ENCODE data around the gene C6orf89.
A peak's percentile ranks its signal among the peaks of the same experiment; 100 is the strongest.

Gene C6orf89

DNA sequence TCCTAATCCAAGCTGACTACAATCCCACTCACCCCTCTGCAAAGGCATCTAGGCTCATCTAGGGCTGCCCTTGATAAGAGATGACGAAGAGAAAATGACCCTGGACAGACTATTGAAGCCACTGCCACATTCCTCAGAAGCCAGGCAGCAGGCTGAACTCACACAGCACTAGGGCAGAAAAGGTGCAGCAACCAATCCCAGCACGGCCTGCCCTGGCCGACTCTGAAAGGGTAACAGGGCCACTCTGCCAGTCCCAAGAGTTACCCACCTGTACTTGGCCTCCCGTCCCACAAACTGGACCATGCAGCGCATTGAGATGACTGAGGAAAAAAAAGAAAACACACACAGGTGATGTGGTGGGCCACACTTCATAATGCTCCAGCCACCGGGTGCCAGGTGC, 91.2 kb downstream of the C6orf89 start:
- H3K36me3 Mint-ChIP-seq (ENCODE audit: insufficient read depth): peaks cover 74% of the 10 kb centered on the region

DNA sequence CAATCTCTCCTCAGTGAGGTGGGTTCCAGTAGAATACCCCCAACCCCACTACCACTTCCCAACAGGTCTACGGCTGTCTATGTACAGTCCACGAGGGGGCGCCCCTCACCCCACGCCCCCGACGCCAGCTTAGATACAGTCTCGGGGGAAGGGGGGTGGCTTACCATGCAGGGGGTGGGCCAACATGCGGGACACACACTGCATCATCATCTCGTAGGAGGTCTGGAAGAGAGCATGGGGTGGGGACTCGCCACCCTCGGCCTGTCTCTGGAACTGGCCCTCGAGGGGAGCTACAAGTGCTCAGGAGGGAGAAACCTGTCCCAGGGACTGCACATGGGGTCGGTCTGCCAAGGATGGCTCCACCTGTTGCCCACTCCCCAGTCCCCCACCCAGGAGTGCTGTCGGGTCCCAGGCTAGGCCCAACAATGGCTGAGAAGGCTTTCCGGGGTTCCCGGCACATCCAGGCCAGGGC, 91.8 kb downstream of the C6orf89 start:
- Mint-ChIP-seq H3K36me3 (ENCODE audit: insufficient read depth) (peaks cover 71% of the 10 kb centered on the region), H3K27ac (ENCODE audit: low read depth) (no peak overlapping the region), H3K4me1 (peaks cover 30% of the 10 kb centered on the region), H3K27me3 (no peaks in the 10 kb centered on the region), H3K9me3 (no peaks in the 10 kb centered on the region), H3K4me3 (no peak overlapping the region)
- peak; percentile 43 for ATAC-seq (replicated peaks; ENCODE audit: extremely low read depth, poor library complexity, severe bottlenecking)
- DNase-seq (ENCODE audit: low spot score in 2 of 2): no peak

More for the DNA sequence above, 91.2 kb downstream of the C6orf89 start:
- ATAC-seq (replicated peaks; ENCODE audit: extremely low read depth, poor library complexity, severe bottlenecking): no peak
- Mint-ChIP-seq H3K4me1 (peaks cover 26% of the 10 kb centered on the region), H3K4me3 (no peak overlapping the region), H3K27ac (ENCODE audit: low read depth) (no peak overlapping the region), H3K27me3 (no peaks in the 10 kb centered on the region), H3K9me3 (no peaks in the 10 kb centered on the region)
- DNase-seq (ENCODE audit: low spot score in 2 of 2): no peak
